ENCODE data around the gene PTPRK. TPM values are rescaled to one million over a fixed set of nuclear protein-coding genes. Genes with fewer than 3 reads are reported as not detected.
"Not testable (repeated sequence)": the region's sequence is repeated elsewhere in the genome, so short reads cannot be mapped to it uniquely, and the experiment has no call there.

The PTPRK gene
- total RNA-seq, 1 donor: 70.2 TPM

DNA sequence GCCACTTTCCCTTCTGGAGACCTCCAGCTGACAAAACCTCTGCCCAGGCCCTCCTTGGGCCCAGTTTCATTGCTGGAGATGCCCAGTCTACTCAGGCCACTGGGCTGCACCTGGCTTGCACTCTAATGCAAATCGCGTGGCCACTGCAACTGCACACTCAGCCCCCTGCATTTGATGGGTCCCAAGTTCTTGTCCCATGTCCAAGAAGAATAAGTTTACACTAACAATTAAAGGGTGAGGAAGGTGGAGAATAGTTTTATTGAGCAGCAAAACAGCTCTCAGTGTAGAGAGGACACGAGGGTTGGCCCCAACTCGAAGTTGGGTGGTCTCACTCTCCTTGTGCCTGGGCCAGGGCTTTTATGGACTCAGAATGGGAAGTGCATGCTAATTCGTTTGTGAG, 587.7 kb downstream of the PTPRK start:
- no peak overlapping the region for H3K4me3 ChIP-seq (ENCODE audit: low read depth, low read length)
- TF ChIP-seq, protein P1, sequence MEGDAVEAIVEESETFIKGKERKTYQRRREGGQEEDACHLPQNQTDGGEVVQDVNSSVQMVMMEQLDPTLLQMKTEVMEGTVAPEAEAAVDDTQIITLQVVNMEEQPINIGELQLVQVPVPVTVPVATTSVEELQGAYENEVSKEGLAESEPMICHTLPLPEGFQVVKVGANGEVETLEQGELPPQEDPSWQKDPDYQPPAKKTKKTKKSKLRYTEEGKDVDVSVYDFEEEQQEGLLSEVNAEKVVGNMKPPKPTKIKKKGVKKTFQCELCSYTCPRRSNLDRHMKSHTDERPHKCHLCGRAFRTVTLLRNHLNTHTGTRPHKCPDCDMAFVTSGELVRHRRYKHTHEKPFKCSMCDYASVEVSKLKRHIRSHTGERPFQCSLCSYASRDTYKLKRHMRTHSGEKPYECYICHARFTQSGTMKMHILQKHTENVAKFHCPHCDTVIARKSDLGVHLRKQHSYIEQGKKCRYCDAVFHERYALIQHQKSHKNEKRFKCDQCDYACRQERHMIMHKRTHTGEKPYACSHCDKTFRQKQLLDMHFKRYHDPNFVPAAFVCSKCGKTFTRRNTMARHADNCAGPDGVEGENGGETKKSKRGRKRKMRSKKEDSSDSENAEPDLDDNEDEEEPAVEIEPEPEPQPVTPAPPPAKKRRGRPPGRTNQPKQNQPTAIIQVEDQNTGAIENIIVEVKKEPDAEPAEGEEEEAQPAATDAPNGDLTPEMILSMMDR (IDR thresholded peaks at IDR 0.05; ENCODE audit: insufficient read depth, low read length): no peak
- DNase-seq (ENCODE audit: low read depth): no peak

- DNase-seq (ENCODE audit: low read depth); H3K4me3 ChIP-seq (ENCODE audit: low read depth, low read length): not testable (repeated sequence)
Observed at GRCh38 chr6:127926441-127926840, 594.0 kb downstream of the PTPRK start.

DNA sequence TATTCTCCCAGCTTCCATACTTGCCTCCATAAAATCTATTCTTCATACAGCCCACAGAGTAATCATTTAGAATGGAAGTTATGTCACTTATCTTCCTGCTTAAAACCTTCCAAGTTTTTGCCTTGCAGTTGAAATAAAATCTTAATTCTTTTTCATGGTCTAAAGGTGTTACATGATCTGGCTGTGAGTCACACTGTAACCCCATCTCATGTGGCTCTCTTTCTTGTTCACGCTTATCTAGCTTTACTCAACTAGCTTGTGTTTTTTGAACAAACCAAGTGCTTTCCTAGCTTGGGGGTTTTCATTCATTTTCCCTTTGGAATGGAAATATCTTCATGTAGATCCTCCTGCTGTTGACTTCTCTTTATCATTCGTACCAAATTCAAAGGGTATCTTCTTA, 596.0 kb downstream of the PTPRK start:
- H3K4me3 ChIP-seq (ENCODE audit: low read depth, low read length): no peak overlapping the region
- TF ChIP-seq, protein P1 (IDR thresholded peaks at IDR 0.05; ENCODE audit: insufficient read depth, low read length): no peak
- DNase-seq (ENCODE audit: low read depth): no peak

DNA sequence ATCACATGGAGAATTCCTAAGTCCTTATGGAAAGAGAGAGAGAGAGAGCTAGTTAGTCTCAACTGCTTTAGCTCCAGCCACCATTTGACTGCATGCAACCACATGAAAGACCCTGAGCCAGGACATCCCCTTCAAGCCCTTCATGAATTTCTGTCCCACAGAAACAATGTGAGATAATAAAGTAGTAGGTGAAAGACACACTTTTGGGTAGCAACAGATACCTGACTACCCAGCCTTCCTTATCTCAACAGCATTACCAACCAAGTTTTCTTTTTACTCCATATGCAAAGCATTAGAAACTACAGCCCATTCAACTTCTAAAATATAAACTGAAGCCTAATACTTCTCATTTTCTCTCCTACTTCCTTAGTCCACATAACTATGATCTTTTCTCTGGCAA, 596.4 kb downstream of the PTPRK start:
- H3K4me3 ChIP-seq (ENCODE audit: low read depth, low read length): no peak overlapping the region
- TF ChIP-seq, protein P1 (IDR thresholded peaks at IDR 0.05; ENCODE audit: insufficient read depth, low read length): no peak
- no peak for DNase-seq (ENCODE audit: low read depth)

DNA sequence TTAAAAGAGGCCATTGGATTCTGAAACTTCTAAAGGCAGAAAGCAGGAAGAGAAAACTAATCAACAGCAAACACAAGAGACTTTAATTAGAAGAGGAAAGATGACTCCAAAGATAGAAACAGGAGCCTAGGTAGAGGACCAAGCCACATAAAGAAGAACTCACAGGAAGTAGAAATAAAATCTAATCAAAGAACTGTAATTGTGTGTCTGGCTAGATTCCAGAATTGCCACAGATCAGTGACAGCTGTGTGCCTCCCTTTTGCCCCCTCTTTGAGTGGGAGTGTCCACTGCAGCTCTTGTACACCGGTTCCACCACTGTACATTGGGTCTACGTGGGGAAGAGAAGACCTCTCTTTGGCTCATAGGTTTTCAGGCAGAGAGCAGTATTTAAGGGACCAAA, 597.3 kb downstream of the PTPRK start:
- DNase-seq (ENCODE audit: low read depth): no peak
- TF ChIP-seq, protein P1 (IDR thresholded peaks at IDR 0.05; ENCODE audit: insufficient read depth, low read length): no peak
- H3K4me3 ChIP-seq (ENCODE audit: low read depth, low read length): no peak overlapping the region

DNA sequence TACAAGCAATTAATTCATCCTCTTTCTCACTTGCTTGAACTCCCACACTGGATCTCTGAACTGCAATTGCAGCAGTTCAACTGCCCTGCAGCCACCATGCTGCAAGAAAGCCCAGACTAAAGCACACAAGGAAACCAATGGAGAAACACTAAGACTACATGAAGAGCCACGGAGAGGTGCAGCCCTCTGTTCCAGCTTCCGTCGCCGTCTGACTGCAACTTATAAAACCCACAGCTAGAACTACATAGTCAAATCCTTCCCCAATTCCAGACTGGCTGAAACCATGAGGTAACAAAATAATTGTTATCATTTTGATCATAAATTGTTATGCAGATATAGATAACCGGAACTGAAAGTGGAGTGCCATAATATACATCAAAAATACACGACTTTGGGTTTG, 598.4 kb downstream of the PTPRK start:
- DNase-seq (ENCODE audit: low read depth): no peak
- no peak overlapping the region for H3K4me3 ChIP-seq (ENCODE audit: low read depth, low read length)
- TF ChIP-seq, protein P1 (IDR thresholded peaks at IDR 0.05; ENCODE audit: insufficient read depth, low read length): no peak

DNA sequence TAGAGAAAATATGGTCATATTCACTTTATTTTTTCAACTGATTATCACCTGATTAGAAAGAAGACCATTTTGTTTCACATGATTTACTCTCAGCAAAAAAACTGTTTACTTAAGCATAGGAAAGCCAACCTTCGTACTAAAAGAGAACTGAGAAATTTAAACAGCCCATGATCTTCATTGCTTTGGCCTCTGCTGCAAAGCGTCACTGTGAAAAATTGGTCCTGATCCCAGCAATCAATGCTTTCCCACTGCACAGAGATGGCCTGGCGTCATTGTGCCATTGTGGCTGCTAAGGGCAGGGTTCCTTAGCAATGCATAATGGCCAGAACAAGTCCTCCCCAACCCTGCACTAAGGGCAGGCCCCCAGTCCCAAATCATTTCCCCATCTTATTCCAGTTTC, 599.6 kb downstream of the PTPRK start:
- DNase-seq (ENCODE audit: low read depth): no peak
- TF ChIP-seq, protein P1 (IDR thresholded peaks at IDR 0.05; ENCODE audit: insufficient read depth, low read length): no peak

More for the DNA sequence above, 599.6 kb downstream of the PTPRK start:
- no peak overlapping the region for H3K4me3 ChIP-seq (ENCODE audit: low read depth, low read length)
